ELF-1 (cell line): ENCODE data around the gene APEX2.
A peak's percentile ranks its signal among the peaks of the same experiment; 100 is the strongest.
"Not testable (repeated sequence)": the region's sequence is repeated elsewhere in the genome, so short reads cannot be mapped to it uniquely, and the experiment has no call there.

Experiments used
- DNase-seq: peaks from one replicate; pipeline ENCODE4 v3.0.0-alpha.2; 2016; ENCODE audit warnings: low read depth, low spot score

Gene APEX2

GRCh38 chrX:55008571-55009358 lies 8.6 kb downstream of the APEX2 start:
- DNase-seq, result peak; percentile 26

GRCh38 chrX:55011294-55011693 lies 11.1 kb downstream of the APEX2 start:
- no peak for DNase-seq

GRCh38 chrX:55014897-55015299 lies 14.7 kb downstream of the APEX2 start:
- no peak for DNase-seq

GRCh38 chrX:55026143-55026542 lies 26.0 kb downstream of the APEX2 start:
- no peak for DNase-seq

GRCh38 chrX:55026840-55027239 lies 26.7 kb downstream of the APEX2 start:
- no peak for DNase-seq

GRCh38 chrX:55028040-55028439 lies 27.9 kb downstream of the APEX2 start:
- DNase-seq, result no peak

- DNase-seq, result no peak
These were observed 28.4 kb downstream of the APEX2 start for GRCh38 chrX:55028611-55029010.

- DNase-seq, result no peak
These were observed 29.1 kb downstream of the APEX2 start for GRCh38 chrX:55029291-55029690.

GRCh38 chrX:55030271-55031205 lies 30.4 kb downstream of the APEX2 start, which contains the start of gene ALAS2:
TSS of gene ALAS2 (minus strand) at chrX:55030977. CDS start at chrX:55026000, 4,977 bp downstream.
- no peak for DNase-seq

- no peak for DNase-seq
These were observed 33.3 kb downstream of the APEX2 start for GRCh38 chrX:55033429-55033828.

GRCh38 chrX:55039471-55039870 lies 39.3 kb downstream of the APEX2 start:
- no peak for DNase-seq

- DNase-seq, result no peak
These were observed 41.4 kb downstream of the APEX2 start for GRCh38 chrX:55041514-55041913.

GRCh38 chrX:55050599-55050998 lies 50.4 kb downstream of the APEX2 start:
- not testable (repeated sequence) for DNase-seq

GRCh38 chrX:55056820-55057674 lies 56.9 kb downstream of the APEX2 start:
- no peak for DNase-seq

GRCh38 chrX:55057675-55058249 lies 57.6 kb downstream of the APEX2 start:
- DNase-seq, result no peak
